ENCODE measurements around the gene ENPP5.

DNA sequence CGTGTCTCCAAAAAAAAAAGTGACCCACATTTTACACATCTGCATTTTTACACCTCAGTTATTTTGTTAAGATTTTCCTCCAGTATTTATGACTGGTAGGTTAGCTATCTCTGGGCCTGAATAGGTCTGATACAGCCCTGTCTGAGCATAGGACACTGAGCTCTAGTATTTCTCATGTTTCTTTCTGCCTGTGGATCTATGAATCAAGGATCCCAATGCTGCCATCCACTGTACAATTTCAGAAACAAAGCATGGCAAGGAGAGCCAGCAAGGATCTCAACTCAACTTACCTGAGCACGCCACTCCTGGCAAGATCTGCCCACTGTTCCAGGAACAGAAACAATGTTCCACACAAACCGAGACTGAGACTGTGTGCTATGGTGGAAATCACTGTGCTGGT, 36.4 kb upstream of the ENPP5 start:
- TF ChIP-seq SUZ12 (IDR thresholded peaks at IDR 0.05; ENCODE audit: extremely low read depth, insufficient read depth, insufficient read length) (no peak), YY1 (IDR thresholded peaks at IDR 0.05; ENCODE audit: insufficient read depth, insufficient read length) (no peak), ZNF274 (IDR thresholded peaks at IDR 0.05; ENCODE audit: low read depth, low read length) (no peak)

Measured in NT2/D1 (cell line).